OCI-LY1 (cell line): ENCODE measurements around the gene MTUS2.

Experiments used
- EZH2 ChIP-seq: fragments of 200-600 bp; sonication (generic), shearing (Covaris generic); IDR thresholded peaks from 2 replicates; pipeline ENCODE4 v1.8.0; 2017; ENCODE audit warnings: borderline replicate concordance, mixed run types, mild to moderate bottlenecking, antibody characterized with exemption, low read length, moderate library complexity, mixed read lengths
- TF ChIP-seq, protein P1 (sequence below): fragments of 200-600 bp; sonication (generic), shearing (Covaris generic); IDR thresholded peaks from 2 replicates; pipeline ENCODE4 v1.5.1; 2017; ENCODE audit warnings: mild to moderate bottlenecking, antibody characterized with exemption, low read length, moderate library complexity, mixed read lengths

DNA sequence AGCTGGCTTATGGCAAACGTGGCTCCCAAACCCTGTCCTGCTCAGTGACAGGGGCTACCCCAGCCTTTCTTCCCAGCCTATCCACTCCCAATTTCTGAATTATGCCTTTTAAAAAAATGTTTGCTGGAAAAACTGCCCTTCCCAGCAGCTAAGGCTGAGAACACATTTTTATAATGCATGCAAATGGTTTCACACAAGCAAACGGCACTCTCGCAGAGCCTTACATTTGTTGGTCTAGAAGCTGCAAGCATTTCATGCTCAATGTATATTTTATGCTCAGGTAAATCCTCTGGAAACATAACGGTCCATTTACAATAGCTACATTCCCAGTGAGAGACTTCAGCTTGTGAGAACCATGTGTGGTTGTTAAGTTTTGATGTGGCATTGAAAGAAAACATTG is 713.9 kb downstream of the MTUS2 start:
- TF ChIP-seq, protein P1, sequence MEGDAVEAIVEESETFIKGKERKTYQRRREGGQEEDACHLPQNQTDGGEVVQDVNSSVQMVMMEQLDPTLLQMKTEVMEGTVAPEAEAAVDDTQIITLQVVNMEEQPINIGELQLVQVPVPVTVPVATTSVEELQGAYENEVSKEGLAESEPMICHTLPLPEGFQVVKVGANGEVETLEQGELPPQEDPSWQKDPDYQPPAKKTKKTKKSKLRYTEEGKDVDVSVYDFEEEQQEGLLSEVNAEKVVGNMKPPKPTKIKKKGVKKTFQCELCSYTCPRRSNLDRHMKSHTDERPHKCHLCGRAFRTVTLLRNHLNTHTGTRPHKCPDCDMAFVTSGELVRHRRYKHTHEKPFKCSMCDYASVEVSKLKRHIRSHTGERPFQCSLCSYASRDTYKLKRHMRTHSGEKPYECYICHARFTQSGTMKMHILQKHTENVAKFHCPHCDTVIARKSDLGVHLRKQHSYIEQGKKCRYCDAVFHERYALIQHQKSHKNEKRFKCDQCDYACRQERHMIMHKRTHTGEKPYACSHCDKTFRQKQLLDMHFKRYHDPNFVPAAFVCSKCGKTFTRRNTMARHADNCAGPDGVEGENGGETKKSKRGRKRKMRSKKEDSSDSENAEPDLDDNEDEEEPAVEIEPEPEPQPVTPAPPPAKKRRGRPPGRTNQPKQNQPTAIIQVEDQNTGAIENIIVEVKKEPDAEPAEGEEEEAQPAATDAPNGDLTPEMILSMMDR, result no peak
- TF ChIP-seq EZH2, result no peak
